Stimulated activated CD8-positive, alpha-beta memory T cell treated with anti-CD3 and anti-CD28 coated beads, Interleukin-15, amount 100 ng/mL, for 1 hour (primary cell): ENCODE results near the gene RPTOR.
"Not testable (repeated sequence)": the region's sequence is repeated elsewhere in the genome, so short reads cannot be mapped to it uniquely, and the experiment has no call there.

Experiments used
- DNase-seq: peaks from one replicate; pipeline ENCODE4 v3.0.0-alpha.2; 2020; ENCODE audit warnings: low read depth

Gene RPTOR

DNA sequence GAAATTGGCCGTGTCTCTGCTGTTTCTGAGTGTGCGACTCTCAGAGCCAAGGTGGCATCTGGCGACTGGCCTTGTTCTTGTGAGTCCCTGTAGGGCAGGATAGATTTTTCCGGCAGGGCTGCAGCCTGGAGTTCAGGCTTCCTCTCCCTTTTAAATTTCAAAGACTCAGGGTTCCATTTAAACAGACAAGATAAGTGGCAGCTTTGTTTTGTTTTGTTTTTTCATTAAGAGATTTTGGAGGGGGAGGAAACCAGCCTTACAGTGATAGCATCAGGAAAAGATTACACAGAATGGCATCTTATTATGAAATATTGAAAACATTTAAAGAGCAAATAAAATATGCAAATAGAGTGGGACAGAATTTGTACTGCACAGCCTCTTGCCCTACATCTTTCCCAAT, 151.3 kb downstream of the RPTOR start:
- DNase-seq: no peak

DNA sequence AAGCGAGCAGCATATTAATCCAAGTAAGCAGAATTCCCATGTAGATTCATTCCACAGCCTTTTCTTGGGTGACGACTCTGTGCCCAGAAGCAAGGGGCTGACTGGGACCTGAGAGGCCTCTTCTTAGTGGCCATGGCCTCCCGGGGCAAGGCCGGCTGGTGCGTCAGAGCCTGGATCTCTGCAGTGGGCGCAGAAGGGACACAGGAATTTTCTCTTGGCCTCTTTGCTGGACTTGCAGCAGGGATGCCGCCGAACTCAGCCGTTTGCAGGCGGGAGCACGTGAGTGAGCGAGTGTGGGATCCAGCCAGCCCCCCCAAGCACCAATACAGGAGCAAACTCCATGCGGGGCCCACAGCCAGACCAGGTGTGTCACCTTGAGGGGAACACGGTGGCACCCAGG, 151.8 kb downstream of the RPTOR start:
- no peak for DNase-seq

DNA sequence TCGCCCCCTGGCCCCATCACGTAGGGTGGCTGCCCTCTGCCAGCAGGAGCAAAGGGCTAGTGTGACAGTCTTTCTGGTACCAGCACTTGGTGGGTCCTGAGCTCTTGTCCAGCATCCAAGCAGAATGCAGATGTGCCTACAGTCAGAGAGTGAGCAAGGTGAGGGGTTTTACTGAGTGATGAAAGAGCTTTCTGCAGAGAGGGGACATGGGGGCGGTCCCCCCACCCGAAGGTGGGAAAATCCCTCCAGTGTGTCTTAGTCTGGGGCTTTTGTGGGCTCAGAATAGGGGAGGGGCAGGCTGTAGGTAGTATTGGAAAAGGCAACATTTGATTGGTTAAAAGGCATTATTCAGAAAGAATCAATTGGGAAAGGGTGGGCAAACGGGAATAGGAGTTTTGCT, 152.3 kb downstream of the RPTOR start:
- no peak for DNase-seq

DNA sequence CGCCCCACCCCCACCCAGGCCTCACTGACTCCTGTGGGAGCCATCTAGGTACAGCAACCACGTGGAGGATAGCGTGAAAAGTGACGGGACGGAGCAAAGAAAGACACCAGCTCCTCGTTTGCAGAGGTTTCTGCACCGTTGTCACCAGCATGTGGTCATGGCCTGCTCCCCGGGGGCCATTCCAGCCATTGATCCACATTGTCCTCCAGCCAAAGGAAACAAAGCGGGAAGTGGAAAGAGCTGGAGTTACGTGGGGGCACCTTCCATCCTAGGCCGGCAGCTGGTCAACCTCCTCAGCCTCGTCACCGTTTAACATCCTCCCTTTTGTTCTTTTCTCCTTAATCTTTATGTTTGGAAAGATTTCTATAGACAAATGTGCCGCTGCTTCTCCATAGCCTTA, 153.7 kb downstream of the RPTOR start:
- DNase-seq: no peak

DNA sequence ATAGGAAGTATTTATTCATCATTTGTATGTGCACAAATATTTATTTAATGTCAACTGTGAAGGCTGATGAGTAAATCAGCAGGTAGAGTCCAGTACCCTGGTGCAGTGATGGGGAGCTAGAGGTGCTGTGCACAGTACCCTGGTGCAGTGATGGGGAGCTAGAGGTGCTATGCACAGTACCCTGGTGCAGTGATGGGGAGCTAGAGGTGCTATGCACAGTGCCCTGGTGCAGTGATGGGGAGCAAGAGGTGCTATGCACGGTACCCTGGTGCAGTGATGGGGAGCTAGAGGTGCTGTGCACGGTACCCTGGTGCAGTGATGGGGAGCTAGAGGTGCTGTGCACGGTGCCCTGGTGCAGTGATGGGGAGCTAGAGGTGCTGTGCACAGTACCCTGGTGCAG, 154.6 kb downstream of the RPTOR start:
- not testable (repeated sequence) for DNase-seq

DNA sequence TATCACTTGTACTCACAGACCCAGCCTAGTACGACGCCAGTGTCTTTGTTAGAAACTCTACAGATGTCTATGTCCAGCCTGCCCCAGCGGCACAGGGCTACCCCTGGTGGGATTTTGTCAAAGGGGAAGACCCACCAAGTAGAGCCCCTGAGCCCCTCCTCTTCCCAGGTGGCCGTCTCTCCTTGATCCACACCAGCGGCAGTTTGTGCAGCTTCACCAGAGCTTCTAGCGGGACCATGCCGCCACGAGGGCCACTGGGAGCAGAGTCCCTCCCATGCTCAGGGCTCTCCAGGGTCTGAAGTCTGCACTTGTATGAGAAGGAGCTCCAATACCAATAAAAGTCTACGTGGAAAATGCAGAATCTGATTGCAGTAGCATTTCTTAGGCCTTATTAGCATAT, 157.1 kb downstream of the RPTOR start:
- no peak for DNase-seq

DNA sequence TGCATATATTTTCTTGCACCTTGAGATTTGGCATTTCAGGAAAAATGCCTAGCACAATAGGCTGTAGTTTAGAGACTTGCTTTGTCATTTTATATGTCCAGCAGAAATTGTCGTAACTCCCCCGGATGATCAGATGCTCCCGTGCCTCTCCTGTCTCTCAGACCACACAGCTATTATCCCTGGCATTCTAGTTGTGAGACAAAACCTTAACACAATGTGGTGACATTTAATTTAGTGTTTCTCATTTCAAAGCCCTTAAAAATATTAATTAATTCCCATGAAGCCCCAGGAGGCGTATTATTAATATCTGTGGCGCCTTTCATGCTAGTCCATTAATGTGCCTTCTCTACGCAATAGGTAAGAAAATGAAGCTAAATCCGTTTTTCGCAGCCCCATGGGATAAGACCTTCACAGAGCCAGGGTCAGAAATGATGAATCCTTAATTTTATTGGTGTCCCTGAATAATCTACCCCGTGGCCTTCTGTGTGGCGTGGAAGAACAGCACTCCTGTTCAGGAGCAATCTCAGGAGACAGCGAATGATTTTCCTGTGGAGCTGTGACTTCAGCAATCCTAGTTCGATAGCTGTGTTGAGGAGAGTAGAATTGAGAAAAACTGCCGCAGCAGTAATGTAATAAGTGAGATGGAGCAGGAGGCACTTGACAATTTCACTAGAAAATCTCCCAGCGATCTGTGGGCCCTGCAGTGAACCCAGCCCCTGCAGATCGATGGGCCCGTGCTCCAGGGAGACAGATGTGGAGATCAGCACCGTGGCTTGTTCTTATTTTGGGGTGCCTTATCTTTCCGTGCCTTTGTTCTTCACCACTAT, 157.9 kb downstream of the RPTOR start:
- DNase-seq: no peak

DNA sequence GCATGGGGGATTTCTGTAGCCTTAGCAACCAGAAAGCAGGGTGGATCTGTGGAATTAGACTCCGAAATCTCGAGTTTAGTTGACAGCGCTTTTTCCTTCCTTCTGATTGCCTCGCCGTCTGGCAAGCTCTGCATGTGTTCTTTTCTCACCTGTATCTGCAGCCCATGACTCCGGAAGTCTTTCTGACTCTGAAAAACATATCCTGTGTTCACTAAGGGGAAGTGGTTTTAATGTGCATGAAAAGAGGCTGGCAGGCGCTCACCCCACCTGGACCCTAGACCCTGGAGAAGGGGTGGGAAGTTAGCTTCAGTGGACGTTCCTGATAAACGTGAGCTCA, 158.5 kb downstream of the RPTOR start:
- DNase-seq: no peak

DNA sequence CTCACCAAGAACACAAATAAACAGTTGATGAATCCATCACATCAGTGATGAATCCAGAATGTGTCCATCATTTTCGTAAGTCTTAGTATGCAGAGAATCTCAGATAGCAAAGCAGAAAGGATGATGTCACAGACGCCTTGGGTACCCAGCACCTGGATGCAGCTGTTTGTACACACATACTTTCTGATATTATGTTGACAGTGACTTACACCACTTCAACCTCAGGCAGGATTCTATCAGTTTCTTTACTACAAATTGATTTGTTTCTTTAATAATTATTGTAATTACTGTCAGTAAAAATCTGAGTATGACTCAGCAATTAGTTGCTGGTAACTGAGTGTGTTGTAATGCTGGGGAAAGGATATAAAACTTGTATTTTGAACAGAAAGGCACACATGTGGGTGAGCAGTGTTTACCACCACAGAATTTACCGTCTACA, 159.8 kb downstream of the RPTOR start:
- DNase-seq: no peak

DNA sequence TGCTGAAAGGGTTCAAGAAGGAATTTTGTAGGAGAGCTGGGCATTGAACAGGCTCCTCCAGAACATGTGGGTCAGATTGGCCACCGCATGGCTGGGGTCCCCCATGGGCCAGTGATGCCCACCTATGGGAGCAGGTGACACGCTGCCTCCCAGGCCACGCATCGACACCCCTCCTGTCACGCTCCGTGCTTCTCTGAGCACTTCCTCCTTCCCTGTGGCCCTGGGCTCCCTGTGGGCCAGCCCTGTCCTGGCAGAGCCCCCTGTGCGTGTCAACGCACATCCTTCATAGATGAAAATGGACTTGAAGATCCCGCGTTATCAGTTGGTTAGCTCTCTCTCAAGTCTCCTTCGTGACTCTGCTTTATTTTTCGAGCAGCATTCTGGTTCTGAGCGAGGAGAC, 160.3 kb downstream of the RPTOR start:
- DNase-seq: no peak

DNA sequence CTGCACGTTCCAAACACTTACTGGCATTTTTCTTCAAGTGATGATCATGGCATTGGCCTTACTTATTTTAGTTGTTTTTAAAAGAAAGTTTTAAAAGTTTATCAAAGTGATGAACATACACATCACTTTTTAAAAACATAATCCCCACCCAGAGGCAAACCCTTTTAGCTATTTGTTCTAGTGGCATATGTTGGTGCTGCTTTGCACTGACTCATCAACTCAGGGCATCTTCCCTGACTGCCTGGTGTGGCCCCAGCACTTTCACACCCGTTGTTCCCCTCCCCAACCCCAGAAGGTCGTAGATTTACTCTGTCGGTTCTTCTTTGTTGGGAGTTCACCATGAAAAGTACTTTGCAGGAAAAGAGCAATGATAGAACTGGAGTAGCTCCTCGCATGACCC, 161.3 kb downstream of the RPTOR start:
- DNase-seq: no peak

DNA sequence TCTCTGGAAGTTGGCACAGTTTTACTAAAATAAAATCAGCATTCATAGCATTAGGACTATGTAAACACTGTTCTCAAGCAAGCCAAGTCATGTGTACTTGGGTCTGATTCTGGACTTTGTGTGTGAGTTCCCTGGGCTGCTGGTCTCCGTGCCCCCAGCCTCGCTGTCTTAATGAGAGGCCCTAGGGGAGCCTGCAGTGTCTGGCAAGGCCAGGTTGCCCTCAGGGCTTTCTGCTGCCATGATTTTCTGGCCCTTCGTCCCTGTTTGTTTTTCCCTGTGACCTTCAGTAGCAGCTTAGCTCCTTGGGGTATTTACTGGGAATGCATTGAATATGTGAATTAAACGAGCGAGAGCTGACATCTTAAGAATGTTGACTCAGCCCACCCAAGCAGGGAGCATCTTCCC, 161.8 kb downstream of the RPTOR start:
- no peak for DNase-seq

DNA sequence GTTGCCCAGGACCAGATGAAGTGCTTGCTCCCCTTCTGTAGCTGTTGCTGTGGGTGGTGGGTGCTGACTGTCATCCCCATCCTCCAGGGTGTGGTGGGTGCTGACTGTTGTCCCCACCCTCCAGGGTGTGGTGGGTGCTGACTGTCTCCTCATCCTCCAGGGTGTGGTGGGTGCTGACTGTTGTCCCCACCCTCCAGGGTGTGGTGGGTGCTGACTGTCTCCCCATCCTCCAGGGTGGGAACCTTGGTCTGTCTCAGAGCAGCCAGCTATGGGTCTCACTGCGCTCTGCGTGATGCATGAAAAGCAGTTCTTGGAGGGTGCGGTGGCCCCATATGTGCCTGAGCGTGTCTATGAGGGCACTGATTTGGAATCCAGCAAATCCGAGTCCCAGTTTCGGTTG, 163.8 kb downstream of the RPTOR start:
- DNase-seq: no peak

DNA sequence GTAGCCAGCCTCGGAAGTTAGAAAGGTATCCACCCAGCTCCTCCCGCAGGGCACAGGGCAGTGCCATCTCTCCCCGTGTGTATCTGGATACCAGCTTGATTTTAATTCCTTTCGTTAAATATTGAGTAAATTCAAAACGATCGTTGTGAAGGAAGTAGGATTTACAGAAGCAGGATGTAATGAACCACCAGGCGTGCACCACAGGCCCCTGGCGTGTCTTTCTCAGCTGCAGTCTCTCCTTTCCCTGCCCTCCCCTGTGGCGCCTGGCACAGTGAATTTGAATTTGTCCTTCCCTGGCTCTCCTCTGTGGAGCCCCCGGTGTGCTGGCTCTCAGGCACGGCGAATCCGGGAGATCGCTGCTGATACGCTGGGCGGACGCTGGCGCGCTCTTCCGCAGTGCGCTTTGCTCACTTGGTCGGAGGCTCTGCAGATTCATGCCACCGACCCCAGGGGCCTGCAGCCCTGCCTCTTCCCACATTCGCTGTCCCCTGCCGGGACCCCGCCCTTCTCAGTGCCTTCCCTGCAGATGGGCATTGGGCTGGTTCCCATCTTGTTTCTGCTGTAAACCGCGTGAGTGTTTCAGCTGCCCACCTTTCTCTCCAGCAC, 164.6 kb downstream of the RPTOR start:
- DNase-seq: no peak

DNA sequence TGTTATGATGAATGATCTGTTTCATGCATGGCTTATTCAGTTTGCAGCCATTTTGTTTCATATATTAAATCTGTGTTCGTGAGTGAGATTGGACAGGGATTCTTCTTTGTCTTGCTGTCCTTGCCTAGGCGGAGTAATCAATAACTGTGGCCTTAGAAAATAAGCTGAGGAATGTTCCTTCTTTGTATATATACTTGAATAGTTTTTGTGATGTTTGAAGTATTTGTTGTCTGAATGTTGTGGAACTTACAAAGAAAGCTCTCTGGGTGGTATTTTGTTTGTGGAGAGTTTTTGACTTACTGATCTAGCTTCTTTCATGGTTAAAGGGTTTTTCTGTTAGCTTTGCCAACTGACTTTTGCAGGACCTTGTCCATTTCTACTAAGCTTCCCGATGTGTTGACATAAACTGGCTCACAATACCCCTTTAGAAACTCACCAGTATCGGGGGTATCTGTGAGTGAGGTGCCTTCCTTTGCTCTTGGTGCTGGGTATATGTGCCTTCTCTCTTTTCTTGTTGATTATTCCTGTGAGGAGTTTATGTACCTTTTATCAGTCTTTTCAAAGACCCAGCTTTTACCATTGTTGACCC, 166.2 kb downstream of the RPTOR start:
- DNase-seq: no peak

DNA sequence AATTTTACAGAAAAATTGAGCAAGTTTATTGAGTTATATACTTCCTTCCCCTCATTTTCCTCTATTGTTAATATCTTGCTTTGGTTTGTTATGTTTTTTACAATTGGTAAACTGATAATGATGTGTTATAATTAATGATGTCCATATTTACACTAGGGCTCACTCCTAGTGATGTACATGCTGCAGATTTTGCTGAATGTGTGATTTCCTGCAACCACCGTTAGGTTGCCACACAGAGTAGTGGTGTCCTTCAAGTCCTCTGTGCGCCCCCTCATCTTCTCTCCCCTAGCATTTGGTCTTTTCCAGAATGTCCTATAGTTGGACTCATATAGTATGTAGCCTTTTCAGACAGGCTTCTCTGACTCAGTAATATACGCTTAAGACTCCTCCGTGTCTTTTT, 167.5 kb downstream of the RPTOR start:
- no peak for DNase-seq

DNA sequence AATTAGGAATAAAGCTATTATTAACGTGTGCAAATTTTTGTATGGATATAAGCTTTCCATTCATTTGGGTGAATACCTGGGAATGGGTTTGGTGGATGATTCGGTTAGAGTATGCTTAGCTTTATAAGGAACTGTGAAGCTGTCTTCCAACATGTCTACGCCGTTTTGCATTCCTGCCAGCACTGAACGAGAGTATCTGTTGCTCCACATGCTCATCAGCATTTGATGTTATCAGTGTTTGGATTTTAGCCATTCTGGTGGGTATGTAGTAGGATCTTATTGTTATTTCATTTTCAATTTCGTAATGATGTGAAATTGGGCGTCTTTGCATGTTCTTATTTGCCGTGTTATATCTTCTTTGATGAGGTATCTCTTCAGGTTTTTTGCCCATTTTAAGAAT, 168.0 kb downstream of the RPTOR start:
- DNase-seq: no peak

DNA sequence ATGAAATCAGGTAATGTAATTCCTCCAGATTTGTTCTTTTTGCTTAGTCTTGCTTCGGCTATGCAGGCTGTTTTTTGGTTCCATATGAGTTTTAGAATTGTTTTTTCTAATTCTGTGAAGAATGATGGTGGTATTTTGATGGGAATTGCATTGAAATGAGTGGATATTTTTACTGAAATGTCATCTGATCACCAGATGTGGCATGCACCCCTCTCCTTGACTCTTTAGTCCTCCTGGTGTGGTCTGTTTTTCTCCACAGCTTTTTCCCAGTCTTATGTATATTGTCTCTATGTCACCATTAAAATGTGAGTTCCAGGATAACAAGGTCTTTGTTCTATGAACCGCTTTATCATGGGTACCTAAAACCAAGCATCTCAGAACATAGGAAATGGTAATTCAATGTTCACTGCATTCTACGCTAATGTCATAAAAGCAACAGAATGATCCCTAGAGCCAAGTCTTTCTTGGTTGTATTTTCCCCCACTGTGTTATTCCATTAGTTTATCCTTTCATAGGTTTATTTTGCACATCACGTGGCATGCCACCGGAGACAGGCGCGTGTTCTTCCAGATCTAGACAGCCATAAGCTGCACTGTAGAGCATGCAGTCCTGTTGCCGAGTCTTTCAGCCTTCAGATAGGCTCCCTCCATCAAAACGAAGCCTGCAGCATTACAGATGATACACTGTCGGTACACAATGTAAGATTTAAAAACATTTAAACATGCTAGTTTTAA, 172.5 kb downstream of the RPTOR start:
- DNase-seq: no peak

DNA sequence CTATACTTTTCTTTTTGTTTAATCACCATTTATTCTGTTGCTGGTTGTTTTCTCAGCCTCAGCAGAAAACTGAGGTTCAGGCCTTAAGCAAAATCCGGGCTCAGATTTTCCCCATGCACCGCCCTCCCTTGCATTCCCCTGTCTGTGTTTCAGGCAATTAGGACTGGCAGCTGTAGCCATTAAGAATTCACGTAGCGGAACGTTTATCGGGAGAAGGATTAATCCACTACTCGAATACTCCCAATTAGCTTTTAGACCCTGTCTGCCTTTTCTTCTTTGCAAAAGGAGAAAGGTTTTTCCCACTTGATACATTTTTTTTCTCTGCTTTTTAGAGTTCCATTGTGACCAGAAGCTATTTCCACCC, 173.1 kb downstream of the RPTOR start:
- DNase-seq: no peak

DNA sequence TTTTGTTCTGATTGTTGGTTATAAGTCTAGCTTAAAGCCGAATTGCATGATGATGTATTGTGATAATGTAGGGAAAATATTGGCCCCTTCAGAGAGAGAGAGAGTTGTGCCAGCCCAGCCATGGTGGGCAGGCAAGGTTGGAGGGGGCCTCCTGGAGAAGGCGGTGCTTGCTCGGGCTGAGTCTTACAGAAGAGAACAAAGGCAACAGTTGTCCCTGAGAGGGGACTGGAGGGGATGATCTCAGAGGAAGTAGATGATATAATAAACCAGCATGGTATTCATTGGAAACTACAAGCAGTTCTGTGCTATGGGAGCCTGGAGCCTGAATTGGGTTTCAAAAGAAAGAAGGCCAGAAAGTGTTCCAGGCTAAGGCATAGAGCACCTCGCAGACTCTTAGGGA, 173.8 kb downstream of the RPTOR start:
- no peak for DNase-seq

DNA sequence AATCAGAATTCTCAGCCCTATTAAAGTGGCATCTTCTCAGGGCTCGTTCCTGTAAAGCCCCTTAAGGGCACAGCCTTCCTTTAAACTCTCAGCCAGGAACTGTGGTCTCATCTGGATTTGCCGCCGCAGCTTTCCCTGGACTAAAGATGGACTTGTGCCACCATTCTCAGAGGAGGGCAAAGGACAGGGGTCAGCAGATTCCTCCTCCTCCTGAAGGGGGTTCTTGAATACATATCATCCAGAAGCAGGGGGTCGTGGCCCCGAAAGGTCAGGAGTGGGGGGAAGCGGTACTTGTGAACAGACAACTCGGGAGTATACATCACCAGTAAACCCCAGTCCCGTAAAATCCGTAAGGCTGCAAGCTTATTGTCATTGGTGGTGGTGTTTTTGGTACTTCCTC, 174.8 kb downstream of the RPTOR start:
- DNase-seq: no peak

DNA sequence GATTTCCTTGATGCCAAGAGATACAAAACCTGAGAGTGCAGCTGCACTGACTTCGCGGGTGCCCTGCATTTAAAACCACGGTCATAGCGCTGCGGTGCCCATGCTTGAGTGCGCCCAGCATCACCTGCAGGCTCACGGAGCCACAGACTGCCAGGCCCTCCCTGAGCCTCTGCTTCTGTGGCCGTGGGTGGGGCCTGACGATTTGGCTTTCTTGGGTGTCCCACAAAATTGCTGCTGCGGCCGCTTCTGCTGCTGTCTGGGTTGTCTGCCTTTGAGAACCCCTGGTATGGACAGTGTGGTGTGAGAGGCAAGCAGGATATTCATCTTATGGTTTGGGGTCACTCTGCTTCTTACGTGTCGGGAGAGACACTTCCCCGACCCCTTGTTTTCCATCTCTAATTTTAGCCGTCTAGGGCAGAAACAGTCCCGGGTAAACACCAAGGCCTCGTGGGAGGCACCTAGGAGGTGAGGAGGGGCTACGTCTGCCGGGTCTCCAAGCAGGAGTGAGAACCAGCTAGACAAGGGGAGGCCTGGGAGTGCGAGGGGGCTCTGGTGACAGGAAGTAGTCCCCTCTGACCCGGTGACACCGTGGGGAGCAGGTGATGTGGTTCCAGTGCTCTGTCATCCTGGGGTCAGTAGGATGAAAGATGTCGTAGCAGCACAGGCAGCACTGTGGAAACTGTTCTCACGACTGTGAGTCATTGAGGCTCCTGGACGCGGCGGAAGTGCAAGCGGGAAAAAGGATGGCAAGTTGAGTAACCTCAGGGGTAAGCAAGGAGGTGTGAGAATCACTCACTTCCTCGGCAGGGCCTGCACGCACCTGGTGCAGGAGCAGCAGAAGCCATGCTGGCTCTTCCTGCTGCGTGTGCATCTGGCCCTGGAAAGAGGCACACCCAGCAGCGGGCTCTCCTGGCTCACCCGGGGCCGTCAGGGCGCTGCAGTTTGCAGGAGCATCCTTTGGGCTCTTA, 176.3 kb downstream of the RPTOR start:
- no peak for DNase-seq
